ENCODE data around the gene ZBTB24. TPM values are rescaled to one million over a fixed set of nuclear protein-coding genes. Genes with fewer than 3 reads are reported as not detected.

The ZBTB24 gene
- total RNA-seq, 3 donors from 2014 or later (not counting 1 experiment from before 2014, with no cell fraction given), result 6.7 to 10.6 (median 8.6) TPM

DNA sequence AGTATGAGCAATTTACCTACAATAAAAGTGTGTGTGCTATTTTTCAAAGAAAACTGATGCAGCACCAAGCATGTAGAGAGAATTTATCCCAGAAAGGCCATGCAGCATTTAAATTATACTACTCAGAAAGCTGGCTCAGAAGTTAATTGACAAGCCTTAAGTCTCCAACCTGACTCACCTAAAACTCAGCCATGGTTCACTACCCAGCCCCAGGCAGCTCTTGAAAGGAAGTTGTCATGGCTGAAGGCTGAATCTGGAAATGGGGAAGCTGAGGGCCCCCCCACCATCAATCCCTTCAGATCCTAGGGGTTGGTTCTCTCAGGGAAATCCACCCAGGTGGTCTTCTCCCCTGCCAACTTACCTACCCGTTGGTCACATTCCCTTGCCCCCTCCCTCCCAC lies 62.3 kb downstream of the ZBTB24 start:
- intact Hi-C loops (cut with micrococcal nuclease), result no loop called here
- Mint-ChIP-seq H3K36me3 (no peaks in the 10 kb centered on the region), H3K27ac (no peak overlapping the region), H3K4me1 (no peaks in the 10 kb centered on the region), H3K27me3 (ENCODE audit: low read depth in 2 of 2) (no peaks in the 10 kb centered on the region), H3K4me3 (no peak overlapping the region), H3K9me3 (no peaks in the 10 kb centered on the region)
- no peak overlapping the region for H3K4me3 ChIP-seq (ENCODE audit: low read length)
- 65% methylated on average over 1 of the region's 1 CpG for WGBS (ENCODE audit: insufficient coverage)
- no peaks in the 10 kb centered on the region for H3K36me3 ChIP-seq (ENCODE audit: control insufficient read depth, insufficient read depth, low read length)
- H3K27ac ChIP-seq (ENCODE audit: low read length), result no peak overlapping the region
- H3K27me3 ChIP-seq (ENCODE audit: control insufficient read depth, insufficient read depth, low read length), result no peaks in the 10 kb centered on the region
- no peak for TF ChIP-seq CTCF (IDR thresholded peaks at IDR 0.05)
- no peaks in the 10 kb centered on the region for H3K9me3 ChIP-seq (ENCODE audit: control insufficient read depth, insufficient read depth, low read length)
- ATAC-seq (no peak), DNase-seq (no peak)
- H3K4me1 ChIP-seq (ENCODE audit: control insufficient read depth, insufficient read depth, low read length), result no peaks in the 10 kb centered on the region

DNA sequence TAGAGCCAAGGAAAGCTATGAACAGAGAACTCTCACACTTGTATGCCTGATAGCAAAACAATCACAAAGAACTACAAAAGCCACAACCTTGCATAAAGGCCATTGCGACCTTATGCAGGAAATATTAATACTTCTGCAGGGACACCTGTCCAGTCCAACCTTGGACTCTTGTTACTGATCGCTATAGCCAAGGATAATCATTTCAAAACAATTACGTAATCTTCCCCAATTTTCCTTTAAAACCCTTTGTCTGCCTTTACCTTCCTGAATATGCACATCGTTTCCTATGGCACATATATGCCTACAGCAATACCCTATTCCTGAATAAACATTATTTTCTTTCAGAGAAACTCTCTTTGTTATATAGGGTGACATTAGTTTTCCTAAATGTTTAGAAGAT lies 65.4 kb downstream of the ZBTB24 start:
- TF ChIP-seq CTCF (IDR thresholded peaks at IDR 0.05), result no peak
- no peaks in the 10 kb centered on the region for H3K36me3 Mint-ChIP-seq
- 93% methylated on average over 4 of the region's 4 CpGs for WGBS (ENCODE audit: insufficient coverage)
- H3K4me3 ChIP-seq (ENCODE audit: low read length), result no peak overlapping the region
- no peaks in the 10 kb centered on the region for H3K9me3 Mint-ChIP-seq
- no peaks in the 10 kb centered on the region for H3K9me3 ChIP-seq (ENCODE audit: control insufficient read depth, insufficient read depth, low read length)
- no peaks in the 10 kb centered on the region for H3K27me3 ChIP-seq (ENCODE audit: control insufficient read depth, insufficient read depth, low read length)
- DNase-seq (no peak), ATAC-seq (no peak)
- H3K27ac ChIP-seq (ENCODE audit: low read length), result no peak overlapping the region
- H3K36me3 ChIP-seq (ENCODE audit: control insufficient read depth, insufficient read depth, low read length), result no peaks in the 10 kb centered on the region
- H3K4me1 ChIP-seq (ENCODE audit: control insufficient read depth, insufficient read depth, low read length), result no peaks in the 10 kb centered on the region
- H3K4me1 Mint-ChIP-seq, result no peaks in the 10 kb centered on the region
- H3K27me3 Mint-ChIP-seq (ENCODE audit: low read depth in 2 of 2), result peaks cover 3 to 13% of the 10 kb centered on the region in 2 donors
- intact Hi-C loops (cut with micrococcal nuclease), result no loop called here
- no peak overlapping the region for H3K27ac Mint-ChIP-seq
- no peak overlapping the region for H3K4me3 Mint-ChIP-seq

Other genes starting within 250 kb of the ZBTB24 start
- gene CD164, start 100.8 kb downstream of the ZBTB24 start, total RNA-seq, result 100 to 1,000 TPM; 352 to 457 (median 427) TPM
- under 1 TPM; 0.28 to 0.70 (median 0.40) TPM for gene PPIL6, start 42.6 kb downstream of the ZBTB24 start, total RNA-seq
- 10 to 100 TPM; 25.0 to 37.3 (median 29.3) TPM for gene SMPD2, start 42.5 kb downstream of the ZBTB24 start, total RNA-seq
- 100 to 1,000 TPM in 1 of 3 donors, 10 to 100 TPM in 2; 72.4 to 102 (median 81.3) TPM for gene MICAL1, start 27.4 kb downstream of the ZBTB24 start, total RNA-seq
- gene AK9, start 208.0 kb upstream of the ZBTB24 start, total RNA-seq, result 10 to 100 TPM; 14.0 to 19.2 (median 14.2) TPM
- 10 to 100 TPM; 15.7 to 38.5 (median 20.7) TPM for gene FIG4, start 208.1 kb upstream of the ZBTB24 start, total RNA-seq

Measured in natural killer cell (primary cell).